Measurements from ENCODE around the gene SKOR1.

GRCh38 chr15:67834581-67835296, 9.4 kb downstream of the SKOR1 start:
- TF ChIP-seq, protein P1, sequence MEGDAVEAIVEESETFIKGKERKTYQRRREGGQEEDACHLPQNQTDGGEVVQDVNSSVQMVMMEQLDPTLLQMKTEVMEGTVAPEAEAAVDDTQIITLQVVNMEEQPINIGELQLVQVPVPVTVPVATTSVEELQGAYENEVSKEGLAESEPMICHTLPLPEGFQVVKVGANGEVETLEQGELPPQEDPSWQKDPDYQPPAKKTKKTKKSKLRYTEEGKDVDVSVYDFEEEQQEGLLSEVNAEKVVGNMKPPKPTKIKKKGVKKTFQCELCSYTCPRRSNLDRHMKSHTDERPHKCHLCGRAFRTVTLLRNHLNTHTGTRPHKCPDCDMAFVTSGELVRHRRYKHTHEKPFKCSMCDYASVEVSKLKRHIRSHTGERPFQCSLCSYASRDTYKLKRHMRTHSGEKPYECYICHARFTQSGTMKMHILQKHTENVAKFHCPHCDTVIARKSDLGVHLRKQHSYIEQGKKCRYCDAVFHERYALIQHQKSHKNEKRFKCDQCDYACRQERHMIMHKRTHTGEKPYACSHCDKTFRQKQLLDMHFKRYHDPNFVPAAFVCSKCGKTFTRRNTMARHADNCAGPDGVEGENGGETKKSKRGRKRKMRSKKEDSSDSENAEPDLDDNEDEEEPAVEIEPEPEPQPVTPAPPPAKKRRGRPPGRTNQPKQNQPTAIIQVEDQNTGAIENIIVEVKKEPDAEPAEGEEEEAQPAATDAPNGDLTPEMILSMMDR (IDR thresholded peaks at IDR 0.05; ENCODE audit: insufficient read depth, low read depth, low read length), result no peak
- no peak for TF ChIP-seq EZH2 (IDR thresholded peaks at IDR 0.05; ENCODE audit: insufficient read depth, low read length)
